GM21526 (cell line): ENCODE measurements around the gene ARL6IP4.
"Not testable (repeated sequence)": the region's sequence is repeated elsewhere in the genome, so short reads cannot be mapped to it uniquely, and the experiment has no call there.

Experiments used
- ATAC-seq: cut with Tn5 transposase; IDR thresholded peaks from one replicate; pipeline ENCODE4 v1.9.1; 2021; ENCODE audit warnings: moderate library complexity; ENCODE audit not compliant: unreplicated experiment, low FRiP score

The ARL6IP4 gene

GRCh38 chr12:122980183-122981035 lies at the start of gene ARL6IP4:
TSS of gene ARL6IP4 (plus strand) at chr12:122980681. CDS start at chr12:122981140, 459 bp downstream.
- peak; percentile 54 for ATAC-seq

GRCh38 chr12:122932207-122932606 lies 48.3 kb upstream of the ARL6IP4 start:
- ATAC-seq = no peak

- no peak for ATAC-seq
Observed at GRCh38 chr12:122934722-122935121, 45.8 kb upstream of the ARL6IP4 start.

- no peak for ATAC-seq
Observed at GRCh38 chr12:122935318-122935717, 45.2 kb upstream of the ARL6IP4 start.

- ATAC-seq = no peak
Observed at GRCh38 chr12:122937622-122938091, 42.8 kb upstream of the ARL6IP4 start.

GRCh38 chr12:122939125-122939524 lies 41.4 kb upstream of the ARL6IP4 start:
- ATAC-seq = no peak

- ATAC-seq = not testable (repeated sequence)
Observed at GRCh38 chr12:122941351-122941750, 39.1 kb upstream of the ARL6IP4 start.

- ATAC-seq = no peak
Observed at GRCh38 chr12:122942637-122943036, 37.8 kb upstream of the ARL6IP4 start.

- ATAC-seq = no peak
Observed at GRCh38 chr12:122943196-122943595, 37.3 kb upstream of the ARL6IP4 start.

- ATAC-seq = no peak
Observed at GRCh38 chr12:122944605-122945592, 35.6 kb upstream of the ARL6IP4 start.

GRCh38 chr12:122946690-122947341 lies 33.7 kb upstream of the ARL6IP4 start:
- no peak for ATAC-seq

GRCh38 chr12:122947352-122947792 lies 33.1 kb upstream of the ARL6IP4 start:
- ATAC-seq = no peak

GRCh38 chr12:122948605-122949004 lies 31.9 kb upstream of the ARL6IP4 start:
- ATAC-seq = no peak

- ATAC-seq = no peak
Observed at GRCh38 chr12:122949405-122949804, 31.1 kb upstream of the ARL6IP4 start.

- no peak for ATAC-seq
Observed at GRCh38 chr12:122949816-122950675, 30.4 kb upstream of the ARL6IP4 start.

- ATAC-seq = no peak
Observed at GRCh38 chr12:122951406-122951805, 29.1 kb upstream of the ARL6IP4 start.

- ATAC-seq = peak; percentile 71
Observed at GRCh38 chr12:122951979-122952892, 28.2 kb upstream of the ARL6IP4 start.

- no peak for ATAC-seq
Observed at GRCh38 chr12:122955156-122955555, 25.3 kb upstream of the ARL6IP4 start.
